SU-DHL-6 (cell line): ENCODE results near the gene SNTG2.

ENCODE experiments used
- H2AFZ ChIP-seq: fragments of 200-600 bp; sonication (generic); 2 replicates; pipeline ENCODE4 v1.6.1; 2014; ENCODE audit warnings: low read depth, mild to moderate bottlenecking, moderate library complexity, mixed read lengths, antibody characterized with exemption, low read length; ENCODE audit not compliant: severe bottlenecking
- H3F3A ChIP-seq: fragments of 200-600 bp; shearing (Covaris generic); 2 replicates; pipeline ENCODE4 v1.6.0; 2016; ENCODE audit warnings: antibody characterized with exemption, mild to moderate bottlenecking; ENCODE audit not compliant: insufficient read depth
- H3K27ac ChIP-seq: fragments of 200-600 bp; sonication (generic); 2 replicates; pipeline ENCODE4 v1.5.1; 2016; ENCODE audit warnings: low read depth, mild to moderate bottlenecking, low read length, moderate library complexity, mixed read lengths
- H3K27me3 ChIP-seq: fragments of 200-600 bp; sonication (generic), shearing (Covaris generic); 2 replicates; pipeline ENCODE4 v1.6.0; 2014; ENCODE audit warnings: mild to moderate bottlenecking, low read length
- H3K36me3 ChIP-seq: fragments of 200-600 bp; sonication (generic); 2 replicates; pipeline ENCODE4 v1.6.1; 2014; ENCODE audit warnings: mild to moderate bottlenecking, low read length, mixed read lengths
- H3K4me2 ChIP-seq: fragments of 300-600, 200-600 bp; shearing (Covaris generic), sonication (generic); 2 replicates; pipeline ENCODE4 v1.6.0; 2014; ENCODE audit warnings: low read length, low read depth, mild to moderate bottlenecking; ENCODE audit not compliant: poor library complexity, severe bottlenecking
- H3K4me3 ChIP-seq: fragments of 200-600 bp; sonication (generic); 2 replicates; pipeline ENCODE4 v1.5.1; 2014; ENCODE audit warnings: antibody characterized with exemption, low read length, mild to moderate bottlenecking, mixed read lengths; ENCODE audit not compliant: insufficient read depth, poor library complexity, severe bottlenecking
- H3K79me2 ChIP-seq: fragments of 200-600 bp; sonication (generic); 2 replicates; pipeline ENCODE4 v1.6.1; 2014; ENCODE audit warnings: mild to moderate bottlenecking, low read length, moderate library complexity; ENCODE audit not compliant: insufficient read depth
- H3K9ac ChIP-seq: fragments of 200-600 bp; sonication (generic); 2 replicates; pipeline ENCODE4 v1.7.0; 2014; ENCODE audit warnings: mild to moderate bottlenecking, low read length
- H3K9me2 ChIP-seq: fragments of 200-600 bp; sonication (generic); replicated peaks from 2 replicates; pipeline ENCODE4 v1.6.1; 2014; ENCODE audit warnings: low read length; ENCODE audit not compliant: insufficient read depth
- H3K9me3 ChIP-seq: fragments of 200-600 bp; sonication (generic); 2 replicates; pipeline ENCODE4 v1.6.1; 2014; ENCODE audit warnings: low read length, mixed read lengths; ENCODE audit not compliant: insufficient read depth
- H4K20me1 ChIP-seq: fragments of 200-600 bp; sonication (generic); 2 replicates; pipeline ENCODE4 v1.6.1; 2014; ENCODE audit warnings: low read depth, mild to moderate bottlenecking, antibody characterized with exemption, low read length, moderate library complexity, mixed read lengths
- CTCF ChIP-seq: fragments of 200-600 bp; sonication (generic); IDR thresholded peaks from one replicate; pipeline ENCODE4 v1.5.1; 2017; ENCODE audit warnings: antibody characterized with exemption, mild to moderate bottlenecking, low read length, moderate library complexity; ENCODE audit not compliant: insufficient read depth, poor library complexity, severe bottlenecking
- EZH2phosphoT487 ChIP-seq: fragments of 200-600 bp; sonication (generic), shearing (Covaris generic); conservative IDR thresholded peaks from 2 replicates; pipeline ENCODE4 v1.6.1; 2018; ENCODE audit warnings: mild to moderate bottlenecking, antibody characterized with exemption, low read length, moderate library complexity, mixed read lengths

SNTG2 gene

DNA sequence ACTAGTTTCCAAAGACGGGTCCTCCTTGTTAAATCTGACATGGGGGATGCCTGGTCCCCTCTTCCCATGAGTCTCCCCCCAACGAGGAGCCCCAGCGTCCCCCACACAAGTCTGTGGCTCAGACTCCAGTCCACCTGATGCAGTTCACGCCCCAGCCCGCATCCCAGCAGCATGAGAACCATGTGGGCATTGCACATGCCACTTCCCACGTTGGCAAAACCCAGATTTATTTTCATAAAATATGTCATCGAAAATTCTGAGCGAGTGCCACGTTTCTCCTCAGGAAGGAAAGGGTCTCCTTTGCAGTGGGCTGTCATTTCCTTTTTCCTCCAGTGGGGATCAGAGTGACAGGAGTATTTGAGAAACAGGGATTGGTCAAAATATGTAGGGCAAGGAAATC lies 417.0 kb downstream of the SNTG2 start:
- no peaks in the 10 kb centered on the region for H3F3A ChIP-seq
- H3K4me2 ChIP-seq, result no peak overlapping the region
- no peaks in the 10 kb centered on the region for H3K9me2 ChIP-seq
- no peak overlapping the region for H3K27ac ChIP-seq
- H3K79me2 ChIP-seq, result no peaks in the 10 kb centered on the region
- H2AFZ ChIP-seq, result no peak overlapping the region
- no peak overlapping the region for H3K4me3 ChIP-seq
- no peaks in the 10 kb centered on the region for H3K27me3 ChIP-seq
- no peak overlapping the region for H3K9ac ChIP-seq
- TF ChIP-seq EZH2phosphoT487 (no peak), CTCF (no peak)
- H4K20me1 ChIP-seq, result no peaks in the 10 kb centered on the region
- H3K36me3 ChIP-seq, result no peaks in the 10 kb centered on the region
- H3K9me3 ChIP-seq, result no peaks in the 10 kb centered on the region

- Histone ChIP-seq H3K36me3 (no peaks in the 10 kb centered on the region), H3K79me2 (no peaks in the 10 kb centered on the region), H3K9ac (no peak overlapping the region), H3K9me3 (no peaks in the 10 kb centered on the region), H3F3A (no peaks in the 10 kb centered on the region), H3K4me2 (no peak overlapping the region), H3K4me3 (no peak overlapping the region), H2AFZ (no peak overlapping the region), H3K27ac (no peak overlapping the region), H3K9me2 (no peaks in the 10 kb centered on the region), H4K20me1 (no peaks in the 10 kb centered on the region), H3K27me3 (no peaks in the 10 kb centered on the region)
- TF ChIP-seq EZH2phosphoT487, result no peak
- TF ChIP-seq CTCF, result no peak
These were observed 419.3 kb downstream of the SNTG2 start for GRCh38 chr2:1369905-1370304.

DNA sequence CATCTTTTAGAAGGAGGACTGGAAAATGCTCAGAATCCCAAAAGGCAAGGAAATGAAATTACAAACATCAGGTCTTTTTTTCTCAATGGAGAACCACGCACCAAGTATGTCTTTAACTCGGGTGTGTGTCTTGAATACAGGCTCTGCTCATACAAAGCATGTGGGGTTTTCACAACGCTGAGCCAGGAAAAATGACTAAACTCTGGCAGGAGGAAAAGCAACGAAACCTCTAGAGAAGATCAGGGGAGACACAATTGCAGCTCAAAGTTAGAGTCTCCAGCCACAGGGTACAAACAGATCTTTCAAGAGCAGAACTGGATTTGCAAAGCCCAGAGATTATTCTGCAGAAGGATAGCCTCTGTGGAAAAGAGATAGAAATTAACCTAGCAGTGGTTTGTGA lies 419.8 kb downstream of the SNTG2 start:
- Histone ChIP-seq H3F3A (no peaks in the 10 kb centered on the region), H3K36me3 (no peaks in the 10 kb centered on the region), H3K4me3 (no peak overlapping the region), H3K4me2 (no peak overlapping the region), H3K9me3 (no peaks in the 10 kb centered on the region), H3K27ac (no peak overlapping the region), H2AFZ (no peak overlapping the region), H3K27me3 (no peaks in the 10 kb centered on the region), H3K9me2 (no peaks in the 10 kb centered on the region), H3K9ac (no peak overlapping the region), H4K20me1 (no peaks in the 10 kb centered on the region), H3K79me2 (no peaks in the 10 kb centered on the region)
- no peak for TF ChIP-seq EZH2phosphoT487

DNA sequence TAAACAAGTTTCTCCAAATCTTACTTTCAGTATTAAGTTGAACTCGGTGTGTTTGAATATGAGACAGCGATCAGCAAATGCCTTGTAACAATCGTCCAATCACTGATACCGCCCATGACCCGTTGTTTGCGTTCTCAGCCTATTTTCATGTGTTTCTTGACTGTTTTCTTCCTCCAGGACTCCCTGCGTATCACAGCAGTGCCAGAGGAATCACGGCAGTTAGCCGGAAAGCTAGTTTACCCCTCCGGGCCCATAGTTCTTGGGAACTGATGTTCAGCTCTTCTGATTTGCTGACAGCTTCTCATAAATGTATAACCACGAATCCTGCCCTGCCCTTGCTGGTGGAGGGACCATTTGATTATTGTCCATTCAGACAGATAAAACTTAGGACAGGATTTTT lies 420.4 kb downstream of the SNTG2 start:
- Histone ChIP-seq H3K79me2 (no peaks in the 10 kb centered on the region), H3F3A (no peaks in the 10 kb centered on the region)

More for the DNA sequence above, 420.4 kb downstream of the SNTG2 start:
- H3K36me3 ChIP-seq, result no peaks in the 10 kb centered on the region
- H2AFZ ChIP-seq, result no peak overlapping the region
- H3K4me2 ChIP-seq, result no peak overlapping the region
- H3K9ac ChIP-seq, result no peak overlapping the region
- TF ChIP-seq CTCF (no peak), EZH2phosphoT487 (no peak)
- H4K20me1 ChIP-seq, result no peaks in the 10 kb centered on the region
- H3K27ac ChIP-seq, result no peak overlapping the region
- no peaks in the 10 kb centered on the region for H3K9me3 ChIP-seq
- H3K27me3 ChIP-seq, result no peaks in the 10 kb centered on the region
- no peaks in the 10 kb centered on the region for H3K9me2 ChIP-seq
- H3K4me3 ChIP-seq, result no peak overlapping the region
